GM04504 (cell line): ENCODE data around the gene ZNF138.
"Not testable (repeated sequence)": the region's sequence is repeated elsewhere in the genome, so short reads cannot be mapped to it uniquely, and the experiment has no call there.

Experiments
- DNase-seq: peaks from one replicate; pipeline ENCODE4 v3.0.0-alpha.2; 2012; ENCODE audit warnings: low read depth

Gene ZNF138

GRCh38 chr7:64838691-64839090 is 44.5 kb downstream of the ZNF138 start:
- DNase-seq = no peak

- DNase-seq = no peak
Observed at GRCh38 chr7:64839910-64840309, 45.7 kb downstream of the ZNF138 start.

- no peak for DNase-seq
Observed at GRCh38 chr7:64849250-64849923, 55.2 kb downstream of the ZNF138 start.

- DNase-seq = no peak
Observed at GRCh38 chr7:64849924-64850499, 55.8 kb downstream of the ZNF138 start.

GRCh38 chr7:64853679-64854078 is 59.5 kb downstream of the ZNF138 start:
- no peak for DNase-seq

GRCh38 chr7:64854969-64855368 is 60.7 kb downstream of the ZNF138 start:
- DNase-seq = no peak

- no peak for DNase-seq
Observed at GRCh38 chr7:64863021-64863420, 68.8 kb downstream of the ZNF138 start.

- DNase-seq = not testable (repeated sequence)
Observed at GRCh38 chr7:64863530-64863929, 69.3 kb downstream of the ZNF138 start.

GRCh38 chr7:64863969-64864368 is 69.7 kb downstream of the ZNF138 start:
- no peak for DNase-seq

- no peak for DNase-seq
Observed at GRCh38 chr7:64867863-64868440, 73.7 kb downstream of the ZNF138 start.

GRCh38 chr7:64868499-64868898 is 74.3 kb downstream of the ZNF138 start:
- no peak for DNase-seq

GRCh38 chr7:64869121-64869725 is 75.0 kb downstream of the ZNF138 start:
- DNase-seq = no peak

GRCh38 chr7:64869912-64870562 is 75.8 kb downstream of the ZNF138 start:
- DNase-seq = no peak

- no peak for DNase-seq
Observed at GRCh38 chr7:64870656-64871055, 76.4 kb downstream of the ZNF138 start.

GRCh38 chr7:64871761-64872160 is 77.5 kb downstream of the ZNF138 start:
- DNase-seq = no peak

GRCh38 chr7:64872351-64873154 is 78.3 kb downstream of the ZNF138 start:
- DNase-seq = no peak

- DNase-seq = no peak
Observed at GRCh38 chr7:64873155-64873500, 78.9 kb downstream of the ZNF138 start.

- no peak for DNase-seq
Observed at GRCh38 chr7:64873517-64873916, 79.3 kb downstream of the ZNF138 start.

GRCh38 chr7:64874114-64874513 is 79.9 kb downstream of the ZNF138 start:
- no peak for DNase-seq

- DNase-seq = no peak
Observed at GRCh38 chr7:64874562-64875250, 80.5 kb downstream of the ZNF138 start.

GRCh38 chr7:64875258-64875657 is 81.0 kb downstream of the ZNF138 start:
- no peak for DNase-seq
